PC-3 (cell line): ENCODE results near the gene TMEM131. TPM values are rescaled to one million over a fixed set of nuclear protein-coding genes. Genes with fewer than 3 reads are reported as not detected.
A peak's percentile ranks its signal among the peaks of the same experiment; 100 is the strongest.

ENCODE experiments used
- ATAC-seq: fragments of 200-7000 bp; cut with Tn5 transposase; 2 replicates; pipeline ENCODE4 v1.9.1; 2020; ENCODE audit warnings: mild to moderate bottlenecking, moderate library complexity
- BruUV-seq: library from RNA; stranded (reverse); fragments of 400-500 nt; replicated peaks from 2 replicates; lab custom pipeline; 2021; lab: Mats Ljungman, UMichigan
- CTCF ChIA-PET: fragments of 300-600 bp; sonication (Branson Sonifier 250); formaldehyde crosslinking; loops from one replicate; lab custom pipeline; 2022; ENCODE audit warnings: antibody characterized with exemption; lab: Charles Lee
- POLR2A ChIA-PET: fragments of 300-600 bp; sonication (Branson Sonifier 250); formaldehyde crosslinking; loops from one replicate; lab custom pipeline; 2022; ENCODE audit warnings: antibody characterized with exemption; ENCODE audit not compliant: unreplicated experiment; lab: Charles Lee
- DNase-seq: peaks from one replicate; pipeline ENCODE4 v3.0.0-alpha.2; 2015
- H2AFZ ChIP-seq: fragments of 300-600 bp; sonication (generic); 2 replicates; pipeline ENCODE4 v1.6.0; 2016; ENCODE audit warnings: antibody characterized with exemption, low read length
- H3F3A ChIP-seq: fragments of 300-600 bp; sonication (generic); one replicate; pipeline ENCODE4 v1.6.0; 2017; ENCODE audit warnings: antibody characterized with exemption, low read length, control low read depth, mild to moderate bottlenecking; ENCODE audit not compliant: unreplicated experiment
- H3K27ac ChIP-seq: fragments of 300-600 bp; sonication (generic); 2 replicates; pipeline ENCODE4 v1.5.1; 2016; ENCODE audit warnings: mild to moderate bottlenecking, low read length
- H3K27me3 ChIP-seq: fragments of 300-600 bp; sonication (generic); 2 replicates; pipeline ENCODE4 v1.6.1; 2016; ENCODE audit warnings: low read length, mixed read lengths
- H3K36me3 ChIP-seq: fragments of 300-600 bp; sonication (generic); 2 replicates; pipeline ENCODE4 v1.6.1; 2016; ENCODE audit warnings: low read depth, mixed run types, low read length, mixed read lengths
- H3K4me1 ChIP-seq: fragments of 300-600 bp; sonication (generic); 2 replicates; pipeline ENCODE4 v1.5.1; 2016; ENCODE audit warnings: low read length; ENCODE audit not compliant: insufficient read depth
- H3K4me2 ChIP-seq: fragments of 300-600 bp; sonication (generic); 2 replicates; pipeline ENCODE4 v1.6.0; 2016; ENCODE audit warnings: low read length
- H3K4me3 ChIP-seq: fragments of 300-600 bp; sonication (generic); 2 replicates; pipeline ENCODE4 v1.5.1; 2016; ENCODE audit warnings: mild to moderate bottlenecking, low read length, mixed read lengths
- H3K79me2 ChIP-seq: fragments of 300-600 bp; sonication (generic); 2 replicates; pipeline ENCODE4 v1.6.1; 2017; ENCODE audit warnings: low read length, mixed read lengths
- H3K9ac ChIP-seq: fragments of 300-600 bp; sonication (generic); 2 replicates; pipeline ENCODE4 v1.6.0; 2016; ENCODE audit warnings: mild to moderate bottlenecking, low read length
- H3K9me2 ChIP-seq: fragments of 300-600 bp; sonication (generic); replicated peaks from 2 replicates; pipeline ENCODE4 v1.6.1; 2016; ENCODE audit warnings: mixed run types, low read length, mixed read lengths
- H3K9me3 ChIP-seq: fragments of 300-600 bp; sonication (generic); 2 replicates; pipeline ENCODE4 v1.6.1; 2016; ENCODE audit warnings: low read length, mixed read lengths
- H4K20me1 ChIP-seq: fragments of 300-600 bp; sonication (generic); 2 replicates; pipeline ENCODE4 v1.6.1; 2016; ENCODE audit warnings: low read length, mixed read lengths
- CTCF ChIP-seq: fragments of 300-600 bp; sonication (generic); conservative IDR thresholded peaks from 2 replicates; pipeline ENCODE4 v1.5.1; 2017; ENCODE audit warnings: antibody characterized with exemption, low read depth, mild to moderate bottlenecking, low read length
- EZH2 ChIP-seq: fragments of 300-600 bp; sonication (generic); IDR thresholded peaks from one replicate; pipeline ENCODE4 v1.6.1; 2017; ENCODE audit warnings: antibody characterized with exemption, mild to moderate bottlenecking, low read length; ENCODE audit not compliant: unreplicated experiment
- EZH2phosphoT487 ChIP-seq: fragments of 300-600 bp; sonication (generic); IDR thresholded peaks from 2 replicates; pipeline ENCODE4 v1.6.1; 2018; ENCODE audit warnings: mild to moderate bottlenecking, antibody characterized with exemption, low read length, borderline replicate concordance
- intact Hi-C: fragments of 100-400 bp; cut with micrococcal nuclease; formaldehyde crosslinking; loops from 2 replicates; pipeline ENCODE4 v1.9.0; 2023
- total RNA-seq: library from RNA; depleted of rRNA; stranded (reverse); fragments of >200 nt; gene quantifications from 2 replicates; pipeline ENCODE4 v1.2.3, GENCODE V29; 2014

Gene TMEM131
- total RNA-seq, 1 experiment from 2014 or later = 21.1 TPM

- Histone ChIP-seq H3K4me2 (no peak overlapping the region), H2AFZ (no peak overlapping the region), H4K20me1 (peaks cover 29% of the 10 kb centered on the region), H3K9me2 (no peaks in the 10 kb centered on the region), H3K4me3 (no peak overlapping the region), H3K4me1 (peaks cover 31% of the 10 kb centered on the region), H3K9me3 (no peaks in the 10 kb centered on the region), H3K9ac (no peak overlapping the region), H3K79me2 (peaks cover 97% of the 10 kb centered on the region), H3F3A (no peaks in the 10 kb centered on the region), H3K36me3 (no peaks in the 10 kb centered on the region), H3K27me3 (no peaks in the 10 kb centered on the region), H3K27ac (no peak overlapping the region)
- DNase-seq (no peak), ATAC-seq (no peak)
- intact Hi-C loops = no loop called here
- no peak for TF ChIP-seq EZH2phosphoT487
- no peak for TF ChIP-seq EZH2
- TF ChIP-seq CTCF = no peak
- CTCF ChIA-PET = no interaction called here
- no TSS peak for BruUV-seq
- POLR2A ChIA-PET = interaction anchor here (0.5 kb wide), 1 partner anchor 235 kb away, joined by 5 read pairs; no protein-coding TSS in a partner anchor
Observed at GRCh38 chr2:97932975-97933662, 62.6 kb downstream of the TMEM131 start.

DNA sequence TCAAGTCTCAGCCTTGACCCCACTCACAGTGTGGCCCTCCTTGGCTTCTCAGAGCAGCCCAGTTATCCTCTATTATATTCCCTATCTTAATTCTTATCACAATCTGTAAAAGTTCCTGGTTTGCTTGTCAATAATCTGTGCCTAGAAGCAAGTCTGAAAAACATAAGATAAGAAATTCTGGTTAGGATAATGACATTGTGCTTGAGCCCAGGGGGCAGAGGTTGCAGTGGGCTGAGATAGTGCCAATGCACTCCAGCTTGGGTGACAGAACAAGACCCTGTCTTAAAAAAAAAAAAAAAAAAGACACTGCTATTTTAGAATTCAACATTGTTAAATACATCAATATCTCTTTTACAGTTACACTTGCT lies 63.9 kb downstream of the TMEM131 start:
- intact Hi-C loops = no loop called here
- H3F3A ChIP-seq = no peaks in the 10 kb centered on the region
- H3K9me2 ChIP-seq = no peaks in the 10 kb centered on the region
- H3K4me3 ChIP-seq = no peak overlapping the region
- no peaks in the 10 kb centered on the region for H3K27me3 ChIP-seq
- no peak for ATAC-seq
- H3K9ac ChIP-seq = no peak overlapping the region
- H3K9me3 ChIP-seq = no peaks in the 10 kb centered on the region
- no peak for TF ChIP-seq CTCF
- ChIA-PET CTCF (no interaction called here), POLR2A (no interaction called here)
- peaks cover 24% of the 10 kb centered on the region for H4K20me1 ChIP-seq
- no peaks in the 10 kb centered on the region for H3K36me3 ChIP-seq
- no peak overlapping the region for H3K27ac ChIP-seq
- BruUV-seq = no TSS peak
- peaks cover 95% of the 10 kb centered on the region for H3K79me2 ChIP-seq
- H3K4me2 ChIP-seq = no peak overlapping the region
- no peak for DNase-seq
- peaks cover 25% of the 10 kb centered on the region for H3K4me1 ChIP-seq
- H2AFZ ChIP-seq = no peak overlapping the region

GRCh38 chr2:97931118-97931857 lies 64.5 kb downstream of the TMEM131 start:
- H3K4me1 ChIP-seq = peaks cover 20% of the 10 kb centered on the region
- CTCF ChIA-PET = no interaction called here
- H4K20me1 ChIP-seq = peaks cover 22% of the 10 kb centered on the region
- H3K27ac ChIP-seq = no peak overlapping the region
- H2AFZ ChIP-seq = no peak overlapping the region
- no peaks in the 10 kb centered on the region for H3K27me3 ChIP-seq
- H3K4me2 ChIP-seq = no peak overlapping the region
- ATAC-seq = peak; percentile 53
- H3F3A ChIP-seq = no peaks in the 10 kb centered on the region
- no peak overlapping the region for H3K9ac ChIP-seq
- H3K9me2 ChIP-seq = no peaks in the 10 kb centered on the region
- no peaks in the 10 kb centered on the region for H3K9me3 ChIP-seq
- H3K79me2 ChIP-seq = peaks cover 95% of the 10 kb centered on the region
- H3K36me3 ChIP-seq = no peaks in the 10 kb centered on the region
- POLR2A ChIA-PET = no interaction called here
- TF ChIP-seq CTCF = no peak
- intact Hi-C loops = no loop called here
- BruUV-seq = no TSS peak
- DNase-seq = no peak
- H3K4me3 ChIP-seq = no peak overlapping the region
